K562 (cell line): ENCODE measurements around the gene GNGT2. TPM values are rescaled to one million over a fixed set of nuclear protein-coding genes. Genes with fewer than 3 reads are reported as not detected.
A peak's percentile ranks its signal among the peaks of the same experiment; 100 is the strongest.

Experiments
- ATAC-seq: fragments of 200-7000 bp; cut with Tn5 transposase; 3 replicates; pipeline ENCODE4 v1.9.1; 2020; ENCODE audit warnings: moderate library complexity
- BruUV-seq: library from RNA; stranded (reverse); fragments of 400-500 nt; replicated peaks from 2 replicates; lab custom pipeline; 2021; lab: Mats Ljungman, UMichigan
- CTCF ChIA-PET: fragments of 300-600 bp; formaldehyde crosslinking; extraction: SDS; loops from one replicate; lab custom pipeline; 2021; ENCODE audit warnings: low intra/inter-chr PET ratio; lab: Yijun Ruan, JAX
- POLR2A ChIA-PET: fragments of 300-600, 350-650 bp; sonication (Branson Sonifier 250); formaldehyde crosslinking; extraction: SDS; loops from one replicate; lab custom pipeline; 2021; ENCODE audit warnings: antibody characterized with exemption, inconsistent platforms; lab: Yijun Ruan, JAX
- DNase-seq, 4 experiments: peaks; one replicate each; pipeline versions ENCODE4 v3.0.0 to v3.0.0-alpha.2; 2011 to 2018; ENCODE audit warnings: low spot score in 3 of 4, mixed read lengths in 3 of 4; ENCODE audit errors: extremely low read depth in 1 of 4
- FAIRE-seq: peaks from 2 replicates; lab custom pipeline; 2011; peaks lifted over from hg19 to GRCh38; lab: Jason Lieb, UNC
- H2AFZ ChIP-seq: 2 replicates; pipeline ENCODE4 v1.6.0; 2011; ENCODE audit warnings: low read depth, low read length, control low read depth, inconsistent platforms
- H3K27ac ChIP-seq: fragments of 200-600 bp; 3 replicates; pipeline ENCODE4 v1.8.0; 2011; ENCODE audit warnings: low read depth, mild to moderate bottlenecking, control low read depth, inconsistent platforms, low read length, moderate library complexity, mixed read lengths; ENCODE audit errors: extremely low read depth
- H3K27me3 ChIP-seq, 2 experiments: fragments of 300-600 bp in 1 of 2; 2 replicates in 1 of 2; 3 replicates in 1 of 2; pipeline versions ENCODE4 v1.6.0 to v1.8.0; 2011; ENCODE audit warnings: inconsistent platforms in 2 of 2, low read length in 2 of 2, mild to moderate bottlenecking in 1 of 2, mixed read lengths in 1 of 2, moderate library complexity in 1 of 2; ENCODE audit not compliant: control insufficient read depth in 2 of 2, insufficient read depth in 2 of 2
- H3K36me3 ChIP-seq: fragments of 300-600 bp; 3 replicates; pipeline ENCODE4 v1.8.0; 2011; ENCODE audit warnings: mild to moderate bottlenecking, low read length, inconsistent platforms; ENCODE audit not compliant: control insufficient read depth, insufficient read depth
- H3K4me1 ChIP-seq, 2 experiments: fragments of 200-600 bp in 1 of 2; replicated peaks in 1 of 2; 2 replicates in 1 of 2; 3 replicates in 1 of 2; pipeline versions ENCODE4 v1.5.1 to v1.8.0; 2011; ENCODE audit warnings: inconsistent platforms in 2 of 2, low read length in 2 of 2, mild to moderate bottlenecking in 1 of 2, mixed read lengths in 1 of 2, moderate library complexity in 1 of 2; ENCODE audit not compliant: control insufficient read depth in 2 of 2, insufficient read depth in 2 of 2
- H3K4me2 ChIP-seq: 2 replicates; pipeline ENCODE4 v1.6.1; 2011; ENCODE audit warnings: low read length, control low read depth, inconsistent platforms, mixed read lengths; ENCODE audit not compliant: insufficient read depth
- H3K4me3 ChIP-seq: fragments of 200-600 bp; sonication (generic), shearing (Covaris generic); 2 replicates; pipeline ENCODE4 v1.5.1; 2016; ENCODE audit warnings: control low read depth, inconsistent platforms
- H3K79me2 ChIP-seq: fragments of 200-600 bp; 3 replicates; pipeline ENCODE4 v1.8.0; 2011; ENCODE audit warnings: low read length, inconsistent platforms; ENCODE audit not compliant: control insufficient read depth, insufficient read depth
- H3K9ac ChIP-seq, 2 experiments: 2 replicates each; pipeline versions ENCODE4 v1.6.0 to v1.6.1; 2011; ENCODE audit warnings: low read depth in 2 of 2, low read length in 2 of 2, control low read depth in 1 of 2, inconsistent platforms in 1 of 2, mild to moderate bottlenecking in 1 of 2, mixed read lengths in 1 of 2; ENCODE audit not compliant: insufficient read depth in 1 of 2
- H3K9me1 ChIP-seq: one replicate; pipeline ENCODE4 v1.6.0; 2011; ENCODE audit warnings: inconsistent platforms, mild to moderate bottlenecking, low read length, moderate library complexity; ENCODE audit not compliant: control insufficient read depth, insufficient read depth
- H3K9me3 ChIP-seq: replicated peaks from 2 replicates; pipeline ENCODE4 v1.5.1; 2011; ENCODE audit warnings: low read depth, low read length, inconsistent platforms; ENCODE audit not compliant: control insufficient read depth, insufficient read depth
- H4K20me1 ChIP-seq: replicated peaks from 2 replicates; pipeline ENCODE4 v1.6.1; 2011; ENCODE audit warnings: low read length, inconsistent platforms, mixed read lengths; ENCODE audit not compliant: control insufficient read depth, insufficient read depth
- BCOR ChIP-seq: fragments of 450-650 bp; IDR thresholded peaks from 2 replicates; pipeline ENCODE4 v1.6.1; 2016
- CREBBP ChIP-seq: IDR thresholded peaks from one replicate; pipeline ENCODE4 v1.6.1; 2012; ENCODE audit warnings: low read depth, mild to moderate bottlenecking, control low read depth, inconsistent platforms, low read length
- KDM1A ChIP-seq, 2 experiments: fragments of 450-650 bp; IDR thresholded peaks; 2 replicates each; pipeline ENCODE4 v1.6.1; 2016; ENCODE audit warnings: mild to moderate bottlenecking in 2 of 2
- RBM25 ChIP-seq: fragments of 200-400 bp; formaldehyde crosslinking; IDR thresholded peaks from 2 replicates; pipeline ENCODE4 v1.6.1; 2018; ENCODE audit warnings: low read length, low read depth, moderate library complexity; ENCODE audit not compliant: severe bottlenecking
- SRSF1 ChIP-seq: fragments of 200-400 bp; formaldehyde crosslinking; IDR thresholded peaks from 2 replicates; pipeline ENCODE4 v1.6.1; 2017; ENCODE audit warnings: mild to moderate bottlenecking, low read depth, low read length, moderate library complexity
- ZNF121 ChIP-seq: sonication (generic); formaldehyde crosslinking; conservative IDR thresholded peaks from 2 replicates; pipeline ENCODE4 v1.8.0; 2022; ENCODE audit warnings: missing genetic modification reagents
- WGBS: fragments of 100-300 bp; shearing (Covaris generic); methylation state at CpG from one replicate; pipeline ENCODE4 v1.1.6; 2016; ENCODE audit warnings: low coverage, mixed read lengths; ENCODE audit not compliant: insufficient coverage; ENCODE audit errors: missing lambda C conversion rate; 5-methylcytosine and 5-hydroxymethylcytosine counted together
- in situ Hi-C: fragments of 300-500 bp; cut with MboI; formaldehyde crosslinking; loops from 4 replicates; pipeline ENCODE4 v1.15.0; 2018; ENCODE audit warnings: inconsistent platforms, mixed read lengths
- intact Hi-C: fragments of 100-400 bp; cut with micrococcal nuclease; formaldehyde crosslinking; loops from 2 replicates; pipeline ENCODE4 v1.14.2; 2022
- polyA plus RNA-seq, 8 experiments: library from polyadenylated mRNA; depleted of rRNA in 4 of 8; stranded (reverse) in 5 of 8; unstranded in 3 of 8; fragments of >200 nt; fragmentation: Nextera tagmentation in 2 of 8; fragmentation: Illumina TruSeq in 1 of 8; extraction: Ambion mirVana in 2 of 8; extraction: Trizol in 1 of 8; gene quantifications; 2 replicates each; pipeline versions ENCODE4 v1.2.1 to v1.2.3, GENCODE V29; 2011 to 2014; ENCODE audit warnings: inconsistent platforms in 1 of 8, missing spikeins in 1 of 8
- total RNA-seq, 7 experiments: library from RNA; depleted of rRNA in 6 of 7; stranded (reverse); fragments of >200 nt in 6 of 7; fragmentation: Illumina TruSeq in 2 of 7; extraction: Trizol in 2 of 7; gene quantifications; 2 replicates each; pipeline versions ENCODE4 v1.2.1 to v1.2.3, GENCODE V29; 2011 to 2021; ENCODE audit warnings: low replicate concordance in 1 of 7
- TF ChIP-seq, protein P1 (sequence below): fragments of 250-450 bp; sonication (Bioruptor Pico); IDR thresholded peaks from 2 replicates; pipeline ENCODE4 v1.5.0; 2021; ENCODE audit warnings: mild to moderate bottlenecking, moderate library complexity
- TF ChIP-seq, protein P2 (sequence below): IDR thresholded peaks from 2 replicates; pipeline ENCODE4 v1.6.1; 2012; ENCODE audit warnings: low read depth, low read length, improper control_type of control experiment, borderline replicate concordance

GNGT2 gene
- total and polyA plus RNA-seq, 9 of the 15 experiments (the other 6 are each of a cell fraction or from before 2014, with no cell fraction given) = not detected

DNA sequence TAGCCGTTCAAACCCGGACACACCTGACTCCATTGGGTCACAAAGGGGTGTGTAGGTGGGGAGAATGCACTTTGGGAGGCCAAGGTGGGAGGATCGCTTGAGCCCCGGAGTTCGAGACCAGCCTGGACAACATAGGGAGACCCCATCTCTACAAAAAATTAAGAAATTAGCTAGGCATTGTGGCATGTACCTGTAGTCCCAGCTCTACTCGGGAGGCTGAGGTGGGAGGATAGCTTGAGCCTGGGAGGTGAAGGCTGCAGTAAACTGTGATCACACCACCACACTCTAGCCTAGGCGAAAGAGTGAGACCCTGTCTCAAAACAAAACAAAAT lies 21.2 kb upstream of the GNGT2 start:
- peak overlapping the region; percentile 95 for H2AFZ ChIP-seq
- FAIRE-seq = no peak
- WGBS = 31% methylated on average over 7 of the region's 7 CpGs
- H3K4me3 ChIP-seq = peak overlapping the region; percentile 65; the same call in 1 of the 2 replicates
- no peaks in the 10 kb centered on the region; the same call in 1 of the 2 replicates for H3K9me3 ChIP-seq
- intact Hi-C loops = no loop called here
- POLR2A ChIA-PET = interaction anchor here (0.6 to 0.9 kb wide), 3 partner anchors 13 to 494 kb away, joined by 3 to 4 read pairs (median 3); no protein-coding TSS in a partner anchor
- in situ Hi-C loops = no loop called here
- DNase-seq = no peak
- CTCF ChIA-PET = no interaction called here
- H3K27me3 ChIP-seq = peaks cover 0 to 21% of the 10 kb centered on the region in 2 experiments; a peak in 2 of 5 replicates
- no peak overlapping the region for H3K27ac ChIP-seq
- H3K4me1 ChIP-seq = peaks cover 5 to 17% of the 10 kb centered on the region in 2 experiments; a peak in 4 of 5 replicates
- TF ChIP-seq CREBBP = no peak
- TF ChIP-seq SRSF1 = no peak
- TF ChIP-seq, protein P1, sequence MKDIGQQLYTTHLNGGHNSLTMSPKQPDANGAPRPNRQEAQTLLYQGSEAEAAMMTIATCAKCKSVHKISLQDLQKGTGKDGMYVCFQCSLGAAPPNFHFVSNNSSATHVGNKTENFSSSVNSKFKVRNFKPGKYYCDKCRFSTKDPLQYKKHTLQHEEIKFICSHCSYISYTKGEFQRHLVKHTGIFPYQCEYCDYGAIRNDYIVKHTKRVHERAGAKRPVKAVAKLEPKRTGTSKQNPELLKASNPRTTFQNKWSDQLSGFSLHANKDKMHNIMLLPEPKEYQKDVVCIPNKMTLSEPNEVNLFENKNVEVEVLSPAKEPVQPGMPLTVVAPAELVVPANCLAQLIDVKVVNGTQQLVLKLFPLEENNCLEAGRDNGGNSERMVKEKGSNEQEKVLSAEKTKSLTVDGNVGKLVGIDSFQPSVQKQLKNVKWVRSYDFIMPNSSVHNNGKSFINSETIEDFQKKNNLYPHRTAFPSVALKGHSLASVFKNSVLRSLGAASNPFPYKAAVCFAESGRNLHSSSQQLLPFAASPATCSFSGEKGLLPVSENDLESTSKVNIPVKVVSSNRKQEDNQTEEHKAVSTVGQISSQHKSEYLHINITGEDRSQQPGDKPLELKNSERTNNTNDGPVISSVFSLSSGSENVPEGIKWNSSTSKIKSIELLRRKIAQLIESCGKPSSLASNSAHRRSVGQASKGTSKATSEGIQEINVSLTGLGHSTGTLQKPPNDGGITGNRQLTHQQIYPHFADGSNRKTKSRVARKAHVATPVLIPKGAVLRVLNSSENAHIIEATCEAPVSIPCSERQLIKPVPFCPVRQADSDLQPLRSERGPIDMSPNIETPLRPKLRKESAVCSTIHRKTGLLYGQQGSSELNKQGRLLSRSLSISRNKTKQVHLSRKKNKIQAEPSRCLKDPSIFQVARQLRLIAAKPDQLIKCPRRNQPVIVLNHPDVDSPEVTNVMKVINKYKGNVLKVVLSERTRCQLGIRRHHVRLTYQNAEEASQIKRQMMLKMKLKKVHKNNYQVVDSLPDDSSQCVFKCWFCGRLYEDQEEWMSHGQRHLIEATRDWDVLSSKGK = no peak
- TF ChIP-seq, protein P2, sequence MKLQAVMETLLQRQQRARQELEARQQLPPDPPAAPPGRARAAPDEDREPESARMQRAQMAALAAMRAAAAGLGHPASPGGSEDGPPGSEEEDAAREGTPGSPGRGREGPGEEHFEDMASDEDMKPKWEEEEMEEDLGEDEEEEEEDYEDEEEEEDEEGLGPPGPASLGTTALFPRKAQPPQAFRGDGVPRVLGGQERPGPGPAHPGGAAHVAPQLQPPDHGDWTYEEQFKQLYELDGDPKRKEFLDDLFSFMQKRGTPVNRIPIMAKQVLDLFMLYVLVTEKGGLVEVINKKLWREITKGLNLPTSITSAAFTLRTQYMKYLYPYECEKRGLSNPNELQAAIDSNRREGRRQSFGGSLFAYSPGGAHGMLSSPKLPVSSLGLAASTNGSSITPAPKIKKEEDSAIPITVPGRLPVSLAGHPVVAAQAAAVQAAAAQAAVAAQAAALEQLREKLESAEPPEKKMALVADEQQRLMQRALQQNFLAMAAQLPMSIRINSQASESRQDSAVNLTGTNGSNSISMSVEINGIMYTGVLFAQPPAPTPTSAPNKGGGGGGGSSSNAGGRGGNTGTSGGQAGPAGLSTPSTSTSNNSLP = no peak
- TF ChIP-seq ZNF121 = peak; percentile 69; the same call in 1 of the 2 replicates
- peak; percentile 62; the same call in 1 of the 2 replicates for TF ChIP-seq BCOR
- peak in 1 of 2 experiments; percentile 15; a peak in 1 of 4 replicates for TF ChIP-seq KDM1A (IDR thresholded peaks at IDR 0.05)
- TF ChIP-seq RBM25 = peak; percentile 6
- no peaks in the 10 kb centered on the region for H4K20me1 ChIP-seq
- ATAC-seq = no peak
- no peaks in the 10 kb centered on the region for H3K36me3 ChIP-seq
- H3K79me2 ChIP-seq = no peaks in the 10 kb centered on the region
- no TSS peak for BruUV-seq
- 0 out of 4 replicates have a peak overlapping the region, but pooled peaks of 1 of the 2 experiments have one; percentile 37 for H3K9ac ChIP-seq
- H3K9me1 ChIP-seq = no peaks in the 10 kb centered on the region
- peak overlapping the region; percentile 95 for H3K4me2 ChIP-seq
